H1 (cell line): ENCODE measurements around the gene PRXL2B. TPM values are rescaled to one million over a fixed set of nuclear protein-coding genes. Genes with fewer than 3 reads are reported as not detected.

Experiments used
- CTCF ChIA-PET: fragments of 300-600 bp; sonication (Branson Sonifier 250); formaldehyde crosslinking; loops from one replicate; lab custom pipeline; 2021; ENCODE audit not compliant: partially characterized antibody; lab: Charles Lee
- POLR2A ChIA-PET: fragments of 300-600 bp; sonication (Branson Sonifier 250); formaldehyde crosslinking; loops from one replicate; lab custom pipeline; 2021; ENCODE audit warnings: inconsistent platforms; ENCODE audit not compliant: partially characterized antibody; lab: Charles Lee
- DNase-seq, 2 experiments: peaks; one replicate each; pipeline versions ENCODE4 v3.0.0 to v3.0.0-alpha.2; 2010 to 2022; ENCODE audit warnings: low spot score in 2 of 2, low read depth in 1 of 2, mixed read lengths in 1 of 2
- FAIRE-seq: peaks from 2 replicates; lab custom pipeline; 2011; peaks lifted over from hg19 to GRCh38; lab: Jason Lieb, UNC
- H2AFZ ChIP-seq: 2 replicates; pipeline ENCODE4 v1.8.1; 2012; ENCODE audit warnings: low read length, inconsistent platforms
- H2AK5ac ChIP-seq: 2 replicates; pipeline ENCODE4 v1.6.1; 2013; ENCODE audit warnings: low read depth, low read length
- H2BK120ac ChIP-seq: replicated peaks from 2 replicates; pipeline ENCODE3; 2013; ENCODE audit warnings: low read depth, low read length, inconsistent platforms
- H2BK12ac ChIP-seq: 2 replicates; pipeline ENCODE4 v1.6.1; 2013; ENCODE audit warnings: low read depth, low read length
- H2BK15ac ChIP-seq: 2 replicates; pipeline ENCODE4 v1.6.1; 2013; ENCODE audit warnings: low read length
- H2BK20ac ChIP-seq: 2 replicates; pipeline ENCODE4 v1.6.1; 2013; ENCODE audit warnings: low read length
- H2BK5ac ChIP-seq: 2 replicates; pipeline ENCODE4 v1.6.1; 2013; ENCODE audit warnings: low read depth, low read length
- H3K14ac ChIP-seq: 2 replicates; pipeline ENCODE4 v1.6.1; 2013; ENCODE audit warnings: inconsistent platforms; ENCODE audit not compliant: insufficient read length
- H3K18ac ChIP-seq: 2 replicates; pipeline ENCODE4 v1.6.1; 2013; ENCODE audit warnings: low read length; ENCODE audit errors: extremely low read depth
- H3K23ac ChIP-seq: 2 replicates; pipeline ENCODE4 v1.6.1; 2013; ENCODE audit warnings: inconsistent platforms; ENCODE audit not compliant: insufficient read length
- H3K23me2 ChIP-seq: 2 replicates; pipeline ENCODE4 v1.6.1; 2013; ENCODE audit warnings: low read depth, low read length
- H3K27ac ChIP-seq: 2 replicates; pipeline ENCODE4 v1.6.1; 2011; ENCODE audit warnings: low read depth, low read length, inconsistent platforms
- H3K27me3 ChIP-seq, 4 experiments: replicated peaks in 1 of 4; 1 replicate in 1 of 4; 2 replicates in 3 of 4; pipeline versions ENCODE4 v1.6.1 to v1.8.1; 2011 to 2013; ENCODE audit warnings: low read length in 3 of 4, mild to moderate bottlenecking in 3 of 4, inconsistent platforms in 2 of 4, mixed read lengths in 2 of 4, moderate library complexity in 1 of 4; ENCODE audit not compliant: control insufficient read depth in 3 of 4, insufficient read depth in 3 of 4; ENCODE audit errors: extremely low read depth in 1 of 4
- H3K36me3 ChIP-seq, 4 experiments: 2 replicates each; pipeline versions ENCODE4 v1.6.1 to v1.8.1; 2011 to 2013; ENCODE audit warnings: mild to moderate bottlenecking in 4 of 4, low read length in 3 of 4, moderate library complexity in 2 of 4, control low read depth in 1 of 4, inconsistent platforms in 1 of 4; ENCODE audit not compliant: insufficient read depth in 4 of 4, control insufficient read depth in 2 of 4
- H3K4ac ChIP-seq: replicated peaks from 2 replicates; pipeline ENCODE3; 2013; ENCODE audit warnings: low read length, low read depth, mixed read lengths, inconsistent platforms; ENCODE audit not compliant: insufficient read length
- H3K4me1 ChIP-seq, 4 experiments: replicated peaks in 1 of 4; 1 replicate in 1 of 4; 2 replicates in 3 of 4; pipeline versions ENCODE4 v1.6.1 to v1.8.1; 2011 to 2013; ENCODE audit warnings: low read length in 3 of 4, inconsistent platforms in 2 of 4, mixed read lengths in 1 of 4; ENCODE audit not compliant: insufficient read depth in 4 of 4, control insufficient read depth in 3 of 4
- H3K4me2 ChIP-seq, 2 experiments: 2 replicates each; pipeline versions ENCODE4 v1.6.1 to v1.8.1; 2011 to 2013; ENCODE audit warnings: low read depth in 2 of 2, low read length in 2 of 2, control low read depth in 1 of 2, inconsistent platforms in 1 of 2, mild to moderate bottlenecking in 1 of 2; ENCODE audit not compliant: insufficient read depth in 1 of 2
- H3K4me3 ChIP-seq, 4 experiments: fragments of 200-600, 300-600 bp in 1 of 4; sonication (generic), shearing (Covaris generic), sonication (Bioruptor Twin) in 1 of 4; 2 replicates each; pipeline versions ENCODE4 v1.5.1 to v1.8.1; 2011 to 2016; ENCODE audit warnings: low read length in 4 of 4, low read depth in 3 of 4, control low read depth in 2 of 4, inconsistent platforms in 2 of 4, mild to moderate bottlenecking in 2 of 4, mixed read lengths in 1 of 4, moderate library complexity in 1 of 4; ENCODE audit not compliant: insufficient read depth in 2 of 4; ENCODE audit errors: extremely low read depth in 1 of 4
- H3K56ac ChIP-seq: replicated peaks from 2 replicates; pipeline ENCODE3; 2013; ENCODE audit warnings: low read depth, mild to moderate bottlenecking, mixed read lengths, low read length, inconsistent platforms; ENCODE audit not compliant: insufficient read length
- H3K79me1 ChIP-seq: 2 replicates; pipeline ENCODE4 v1.6.1; 2013; ENCODE audit warnings: low read depth, low read length, control low read depth
- H3K79me2 ChIP-seq, 2 experiments: 2 replicates each; pipeline versions ENCODE4 v1.6.1 to v1.8.1; 2012 to 2013; ENCODE audit warnings: low read length in 2 of 2, mild to moderate bottlenecking in 2 of 2, inconsistent platforms in 1 of 2; ENCODE audit not compliant: insufficient read depth in 2 of 2, control insufficient read depth in 1 of 2
- H3K9ac ChIP-seq, 4 experiments: replicated peaks in 1 of 4; 1 replicate in 1 of 4; 2 replicates in 3 of 4; pipeline versions ENCODE4 v1.6.1 to v1.8.1; 2011 to 2013; ENCODE audit warnings: low read depth in 3 of 4, low read length in 3 of 4, control low read depth in 2 of 4, mild to moderate bottlenecking in 2 of 4, moderate library complexity in 2 of 4, inconsistent platforms in 1 of 4; ENCODE audit errors: extremely low read depth in 1 of 4
- H3K9me3 ChIP-seq, 2 experiments: 2 replicates each; pipeline versions ENCODE4 v1.6.1 to v1.8.1; 2012 to 2013; ENCODE audit warnings: mild to moderate bottlenecking in 2 of 2, moderate library complexity in 2 of 2, control low read depth in 1 of 2, inconsistent platforms in 1 of 2, low read depth in 1 of 2, low read length in 1 of 2, mixed read lengths in 1 of 2; ENCODE audit not compliant: insufficient read depth in 2 of 2
- H4K20me1 ChIP-seq, 2 experiments: replicated peaks in 1 of 2; 2 replicates each; pipeline versions ENCODE3 to v1.8.1; 2011 to 2013; ENCODE audit warnings: inconsistent platforms in 2 of 2, low read length in 2 of 2, mild to moderate bottlenecking in 1 of 2; ENCODE audit not compliant: insufficient read depth in 2 of 2, control insufficient read depth in 1 of 2
- H4K5ac ChIP-seq: 2 replicates; pipeline ENCODE4 v1.6.1; 2013; ENCODE audit warnings: low read length, low read depth, mixed read lengths, inconsistent platforms; ENCODE audit not compliant: insufficient read length
- H4K8ac ChIP-seq: 2 replicates; pipeline ENCODE4 v1.8.0; 2013; ENCODE audit warnings: mild to moderate bottlenecking, moderate library complexity, low read length, inconsistent platforms; ENCODE audit not compliant: insufficient read depth; ENCODE audit errors: extremely low read depth
- H4K91ac ChIP-seq: replicated peaks from 2 replicates; pipeline ENCODE3; 2013; ENCODE audit warnings: low read length, mixed read lengths, inconsistent platforms; ENCODE audit not compliant: insufficient read length
- ASH2L ChIP-seq: fragments of 200-600, 300-600 bp; sonication (generic); IDR thresholded peaks from one replicate; pipeline ENCODE4 v1.7.1; 2017; ENCODE audit warnings: low read length
- BACH1 ChIP-seq: IDR thresholded peaks from 2 replicates; pipeline ENCODE4 v1.6.1; 2012; ENCODE audit warnings: low read length, improper control_type of control experiment
- CREB1 ChIP-seq: IDR thresholded peaks from 2 replicates; pipeline ENCODE4 v1.6.1; 2012; ENCODE audit warnings: inconsistent platforms
- EZH2 ChIP-seq: fragments of 200-600 bp; sonication (generic); IDR thresholded peaks from 2 replicates; pipeline ENCODE4 v1.7.1; 2012; ENCODE audit warnings: low read depth, mild to moderate bottlenecking, moderate library complexity, low read length, inconsistent platforms; ENCODE audit not compliant: severe bottlenecking
- HDAC2 ChIP-seq, 2 experiments: fragments of 300-600 bp in 1 of 2; sonication (generic) in 1 of 2; IDR thresholded peaks; 2 replicates each; pipeline ENCODE4 v1.6.1; 2011 to 2012; ENCODE audit warnings: low read depth in 2 of 2, low read length in 2 of 2, mild to moderate bottlenecking in 2 of 2, moderate library complexity in 2 of 2, borderline replicate concordance in 1 of 2, inconsistent platforms in 1 of 2
- PHF8 ChIP-seq: fragments of 200-600 bp; sonication (generic); conservative IDR thresholded peaks from 2 replicates; pipeline ENCODE4 v1.7.1; 2012; ENCODE audit warnings: low read depth, mild to moderate bottlenecking, inconsistent platforms, low read length, moderate library complexity
- SIX5 ChIP-seq: IDR thresholded peaks from 2 replicates; pipeline ENCODE4 v1.6.1; 2011; ENCODE audit warnings: mild to moderate bottlenecking, low read depth, low read length
- TCF12 ChIP-seq: IDR thresholded peaks from 2 replicates; pipeline ENCODE4 v1.6.1; 2011; ENCODE audit warnings: low read depth, mild to moderate bottlenecking, low read length
- TEAD4 ChIP-seq: IDR thresholded peaks from 2 replicates; pipeline ENCODE4 v1.6.1; 2012; ENCODE audit warnings: low read depth, low read length, inconsistent platforms, mixed read lengths
- WGBS, 2 experiments: shearing (Covaris generic) in 1 of 2; methylation state at CpG; one replicate each; pipeline versions ENCODE4 v1.1.6 to v1.1.7; 2013 to 2015; ENCODE audit warnings: low lambda C conversion rate in 2 of 2, mixed read lengths in 2 of 2, inconsistent platforms in 1 of 2, low coverage in 1 of 2, missing lambda C conversion rate in 1 of 2; ENCODE audit not compliant: insufficient replicate concordance in 2 of 2, insufficient coverage in 1 of 2, insufficient read length in 1 of 2; ENCODE audit errors: extremely low coverage in 1 of 2, missing lambda C conversion rate in 1 of 2; 5-methylcytosine and 5-hydroxymethylcytosine counted together
- polyA plus RNA-seq, 7 experiments: library from polyadenylated mRNA; depleted of rRNA in 3 of 7; stranded (reverse) in 5 of 7; unstranded in 2 of 7; fragments of >200 nt in 5 of 7; fragments of 200-250 nt in 2 of 7; gene quantifications; 1 replicate in 5 of 7; 2 replicates in 1 of 7; 4 replicates in 1 of 7; pipeline versions ENCODE4 v1.2.1 to v1.2.3, GENCODE V29; 2011 to 2013; ENCODE audit warnings: missing spikeins in 2 of 7, mixed read lengths in 2 of 7
- total RNA-seq: library from RNA; stranded (reverse); fragmentation: NEBNext Ultra II Directional; extraction: Animal tissue kit (Norgen Biotek cat#: 25700); gene quantifications from 2 replicates; pipeline ENCODE4 v1.2.1, GENCODE V29; 2021

PRXL2B gene
- total and polyA plus RNA-seq, 2 of the 8 experiments (the other 6 are each of a cell fraction or from before 2014, with no cell fraction given), result 35.3 to 46.0 TPM

- POLR2A ChIA-PET, result interaction anchor here (0.6 kb wide), 1 partner anchor 97 kb away, joined by 3 read pairs; no protein-coding TSS in a partner anchor
- Histone ChIP-seq H3K14ac (no peak overlapping the region), H3K23me2 (no peaks in the 10 kb centered on the region; the same call in none of the 2 replicates), H2BK15ac (no peak overlapping the region), H4K5ac (no peak overlapping the region), H3K4ac (no peak overlapping the region), H2AFZ (no peak overlapping the region), H3K36me3 (no peaks in the 10 kb centered on the region), H3K27ac (no peak overlapping the region), H3K18ac (no peak overlapping the region), H3K9ac (no peak overlapping the region), H4K91ac (no peak overlapping the region), H4K20me1 (peaks cover 0 to 9% of the 10 kb centered on the region in 2 experiments), H3K23ac (no peak overlapping the region), H3K9me3 (peaks cover 0 to under 1% of the 10 kb centered on the region in 2 experiments; a peak in 1 of 4 replicates), H2BK20ac (no peak overlapping the region), H3K27me3 (peaks cover 0 to 13% (median 5%) of the 10 kb centered on the region in 4 experiments; a peak in 4 of 7 replicates), H4K8ac (no peak overlapping the region), H3K4me3 (no peak overlapping the region), H2AK5ac (no peak overlapping the region), H3K4me1 (peaks cover 3 to 25% (median 18%) of the 10 kb centered on the region in 4 experiments), H3K79me2 (no peaks in the 10 kb centered on the region), H3K79me1 (no peaks in the 10 kb centered on the region), H2BK12ac (no peak overlapping the region), H2BK120ac (no peak overlapping the region), H2BK5ac (no peak overlapping the region), H3K4me2 (no peak overlapping the region), H3K56ac (no peak overlapping the region)
- 88% methylated on average over 9 of the region's 10 CpGs; no CpG with 5 or more reads in 1 of the 2 experiments for WGBS, 2 experiments
- DNase-seq (no peak), FAIRE-seq (no peak)
- CTCF ChIA-PET, result interaction anchor here (0.6 to 1.2 kb wide), 3 partner anchors 675 to 1804 kb away, joined by 3 to 4 read pairs (median 3); no protein-coding TSS in a partner anchor
- TF ChIP-seq HDAC2 (IDR thresholded peaks at IDR 0.05; ENCODE audit: borderline replicate concordance in 1 of 2, low read depth in 2 of 2, low read length in 2 of 2) (no peak), EZH2 (no peak), TEAD4 (no peak), ASH2L (no peak), TCF12 (no peak), BACH1 (no peak), PHF8 (no peak), CREB1 (no peak), SIX5 (no peak)
Measured at GRCh38 chr1:2635361-2636010, 48.9 kb downstream of the PRXL2B start.
